Thymus (tissue), 11 donors: ENCODE data around the gene CYB561D1. TPM values are rescaled to one million over a fixed set of nuclear protein-coding genes. Genes with fewer than 3 reads are reported as not detected.
A peak's percentile ranks its signal among the peaks of the same experiment; 100 is the strongest.
"Not testable (repeated sequence)": the region's sequence is repeated elsewhere in the genome, so short reads cannot be mapped to it uniquely, and the experiment has no call there.

Experiments
- DNase-seq, 9 donors: peaks; one replicate each; pipeline ENCODE4 v3.0.0-alpha.2; 2013; ENCODE audit warnings: low spot score in 9 of 9, low read depth in 6 of 9, missing footprints in 1 of 9
- H3K27ac ChIP-seq, 2 donors: one replicate each; pipeline ENCODE4 v1.5.1; 2013; ENCODE audit warnings: control low read depth in 1 of 2, low read depth in 1 of 2, low read length in 1 of 2, mild to moderate bottlenecking in 1 of 2, moderate library complexity in 1 of 2
- H3K27me3 ChIP-seq, 2 donors: one replicate each; pipeline ENCODE4 v1.5.1; 2013; ENCODE audit warnings: low read length in 1 of 2; ENCODE audit not compliant: control insufficient read depth in 2 of 2, insufficient read depth in 1 of 2
- H3K36me3 ChIP-seq, 2 donors: one replicate each; pipeline ENCODE4 v1.5.1; 2013; ENCODE audit warnings: low read length in 1 of 2, mild to moderate bottlenecking in 1 of 2, moderate library complexity in 1 of 2; ENCODE audit not compliant: control insufficient read depth in 2 of 2, insufficient read depth in 2 of 2
- H3K4me1 ChIP-seq, 2 donors: one replicate each; pipeline ENCODE4 v1.5.1; 2013; ENCODE audit warnings: low read length in 2 of 2; ENCODE audit not compliant: control insufficient read depth in 2 of 2, insufficient read depth in 2 of 2
- H3K4me3 ChIP-seq, 2 donors: one replicate each; pipeline ENCODE4 v1.5.1; 2013; ENCODE audit warnings: low read length in 2 of 2, control low read depth in 1 of 2, mild to moderate bottlenecking in 1 of 2
- H3K9me3 ChIP-seq, 2 donors: one replicate each; pipeline ENCODE4 v1.5.1; 2013; ENCODE audit warnings: low read length in 1 of 2, mild to moderate bottlenecking in 1 of 2; ENCODE audit not compliant: control insufficient read depth in 2 of 2, insufficient read depth in 1 of 2
- WGBS: extraction: QIAGEN DNeasy Blood & Tissue Kit; methylation state at CpG from one replicate; pipeline ENCODE4 v1.1.7; 2013; 5-methylcytosine and 5-hydroxymethylcytosine counted together
- polyA plus RNA-seq: library from polyadenylated mRNA; stranded (reverse); fragments of 200-250 nt; gene quantifications from one replicate; pipeline ENCODE4 v1.2.3, GENCODE V29; 2013
- total RNA-seq: library from RNA; stranded (reverse); fragments of 120-200 nt; gene quantifications from one replicate; pipeline ENCODE4 v1.2.4, GENCODE V29; 2013
- donor health status: healthy.

CYB561D1 gene
- total and polyA plus RNA-seq, 2 donors = 3.3 to 9.4 TPM

- Histone ChIP-seq H3K9me3 (peaks cover 3% of the 10 kb centered on the region in 2 donors), H3K4me1 (peaks cover 6 to 11% of the 10 kb centered on the region in 2 donors), H3K36me3 (no peaks in the 10 kb centered on the region), H3K27ac (no peak within 1 kb of the TSS), H3K27me3 (peaks cover 44 to 91% of the 10 kb centered on the region in 2 donors), H3K4me3 (peak within 1 kb of the TSS; percentile 7 to 54)
- WGBS = 2% methylated on average over 88 of the region's 88 CpGs
- no peak for DNase-seq
These were observed 27.2 kb upstream of the CYB561D1 start, which contains the start of gene SYPL2 for GRCh38 chr1:109466452-109467300. SYPL2 (plus strand) TSS chr1:109466546; CDS start chr1:109466844, 298 bp downstream.

GRCh38 chr1:109467301-109467777 lies 26.6 kb upstream of the CYB561D1 start:
- H3K36me3 ChIP-seq = no peaks in the 10 kb centered on the region
- WGBS = 10% methylated on average over 23 of the region's 23 CpGs

GRCh38 chr1:109468061-109468460 lies 25.8 kb upstream of the CYB561D1 start:
- Histone ChIP-seq H3K9me3 (peaks cover 3% of the 10 kb centered on the region in 2 donors), H3K4me3 (no peak overlapping the region), H3K4me1 (peaks cover 6 to 11% of the 10 kb centered on the region in 2 donors), H3K27ac (no peak overlapping the region), H3K36me3 (no peaks in the 10 kb centered on the region), H3K27me3 (peaks cover 41 to 93% of the 10 kb centered on the region in 2 donors)
- 96% methylated on average over 1 of the region's 1 CpG for WGBS
- DNase-seq = no peak

More at GRCh38 chr1:109467301-109467777, 26.6 kb upstream of the CYB561D1 start:
- H3K4me1 ChIP-seq = peaks cover 6 to 11% of the 10 kb centered on the region in 2 donors
- peak overlapping the region in 1 of 2 donors; percentile 54 for H3K4me3 ChIP-seq
- DNase-seq = no peak
- peaks cover 3% of the 10 kb centered on the region in 2 donors for H3K9me3 ChIP-seq
- H3K27me3 ChIP-seq = peaks cover 44 to 92% of the 10 kb centered on the region in 2 donors
- no peak overlapping the region for H3K27ac ChIP-seq

GRCh38 chr1:109468903-109469302 lies 25.0 kb upstream of the CYB561D1 start:
- H3K27ac ChIP-seq = no peak overlapping the region
- peaks cover 39 to 93% of the 10 kb centered on the region in 2 donors for H3K27me3 ChIP-seq
- peaks cover 3% of the 10 kb centered on the region in 2 donors for H3K9me3 ChIP-seq
- H3K4me1 ChIP-seq = peaks cover 6 to 11% of the 10 kb centered on the region in 2 donors
- WGBS = 25% methylated on average over 2 of the region's 2 CpGs
- DNase-seq = no peak
- no peak overlapping the region for H3K4me3 ChIP-seq
- H3K36me3 ChIP-seq = no peaks in the 10 kb centered on the region

- H3K9me3 ChIP-seq = peaks cover 3% of the 10 kb centered on the region in 2 donors
- no peaks in the 10 kb centered on the region for H3K36me3 ChIP-seq
- DNase-seq = no peak
- H3K27me3 ChIP-seq = peaks cover 33 to 85% of the 10 kb centered on the region in 2 donors
- 70% methylated on average over 6 of the region's 6 CpGs for WGBS
- no peak overlapping the region for H3K4me3 ChIP-seq
- H3K27ac ChIP-seq = no peak overlapping the region
- peaks cover 6 to 11% of the 10 kb centered on the region in 2 donors for H3K4me1 ChIP-seq
These were observed 23.6 kb upstream of the CYB561D1 start for GRCh38 chr1:109470245-109470644.

GRCh38 chr1:109472779-109473178 lies 21.1 kb upstream of the CYB561D1 start:
- Histone ChIP-seq H3K27ac (no peak overlapping the region), H3K36me3 (no peaks in the 10 kb centered on the region), H3K4me3 (no peak overlapping the region), H3K9me3 (peaks cover under 1 to 1% of the 10 kb centered on the region in 2 donors), H3K27me3 (peaks cover 13 to 75% of the 10 kb centered on the region in 2 donors), H3K4me1 (no peaks in the 10 kb centered on the region)
- DNase-seq = no peak
- 81% methylated on average over 3 of the region's 3 CpGs for WGBS

GRCh38 chr1:109473284-109474057 lies 20.4 kb upstream of the CYB561D1 start:
- H3K36me3 ChIP-seq, DNase-seq, H3K4me3 ChIP-seq, H3K27ac ChIP-seq, H3K4me1 ChIP-seq, H3K9me3 ChIP-seq: not testable (repeated sequence)
- 94% methylated on average over 12 of the region's 12 CpGs for WGBS
- H3K27me3 ChIP-seq = peaks cover 6 to 75% of the 10 kb centered on the region in 2 donors

- no peak overlapping the region for H3K27ac ChIP-seq
- no peak overlapping the region for H3K4me3 ChIP-seq
- WGBS = 83% methylated on average over 1 of the region's 1 CpG
- H3K4me1 ChIP-seq = no peaks in the 10 kb centered on the region
- H3K36me3 ChIP-seq = no peaks in the 10 kb centered on the region
- DNase-seq = no peak
- peaks cover 0 to 7% of the 10 kb centered on the region in 2 donors for H3K9me3 ChIP-seq
- H3K27me3 ChIP-seq = peaks cover 3 to 74% of the 10 kb centered on the region in 2 donors
These were observed 19.2 kb upstream of the CYB561D1 start for GRCh38 chr1:109474697-109475096.
